Measurements from ENCODE around the gene CYP2U1. TPM values are rescaled to one million over a fixed set of nuclear protein-coding genes. Genes with fewer than 3 reads are reported as not detected.
"Not testable (repeated sequence)": the region's sequence is repeated elsewhere in the genome, so short reads cannot be mapped to it uniquely, and the experiment has no call there.

Gene CYP2U1
- total RNA-seq, 2 donors from 2014 or later, result 11.3 to 11.8 TPM

DNA sequence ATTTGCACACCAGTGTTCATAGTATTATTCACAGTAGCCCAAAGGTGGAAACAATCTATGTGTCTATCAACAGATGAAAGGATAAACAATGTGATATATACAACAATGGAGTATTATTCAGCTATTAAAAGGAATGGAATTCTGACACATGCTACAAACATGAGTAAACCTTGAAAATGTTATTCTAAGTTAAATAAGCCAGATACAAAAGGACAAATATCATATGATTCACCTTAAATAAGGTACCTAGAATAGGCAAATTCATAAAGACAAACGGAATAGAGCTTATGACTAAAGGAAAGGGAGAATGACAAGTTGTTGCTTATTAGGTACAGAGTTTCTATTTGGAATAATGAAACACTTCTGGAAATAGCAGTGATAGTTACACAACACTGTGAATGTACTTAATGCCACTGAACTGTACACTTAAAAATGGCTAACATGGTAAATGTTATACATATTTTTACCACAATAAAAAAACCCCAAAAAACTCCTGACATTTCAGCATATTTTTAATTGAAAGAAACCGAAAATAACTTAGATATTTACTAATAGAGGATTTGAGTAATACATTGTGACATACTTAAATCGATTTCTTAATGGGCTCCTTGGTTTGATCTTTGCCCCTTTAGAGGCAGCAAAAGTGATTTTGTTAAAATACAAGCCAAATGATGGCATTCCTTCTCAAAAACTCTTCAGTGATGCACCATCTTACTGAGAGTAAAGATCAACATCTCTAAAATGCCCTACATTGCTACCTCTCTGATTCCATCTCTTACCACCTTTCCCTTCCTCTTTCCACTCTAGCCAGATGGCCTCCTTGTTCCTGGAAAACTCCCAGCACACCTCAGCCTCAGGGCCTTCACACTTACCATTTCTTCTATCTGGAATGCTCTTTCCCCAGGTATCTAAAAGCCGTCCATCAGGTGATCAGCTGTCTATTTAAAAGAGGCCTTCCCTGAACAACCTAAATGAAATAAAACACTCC, 8.6 kb upstream of the CYP2U1 start:
- Histone ChIP-seq H3K36me3 (no peaks in the 10 kb centered on the region), H3K4me3 (no peak overlapping the region), H3K4me1 (no peaks in the 10 kb centered on the region), H3K27ac (no peak overlapping the region), H3K9me3 (peaks cover 6 to 17% of the 10 kb centered on the region in 2 donors), H3K27me3 (no peaks in the 10 kb centered on the region)
- no peak for TF ChIP-seq CTCF (IDR thresholded peaks at IDR 0.05)
- DNase-seq (ENCODE audit: low spot score), result no peak

DNA sequence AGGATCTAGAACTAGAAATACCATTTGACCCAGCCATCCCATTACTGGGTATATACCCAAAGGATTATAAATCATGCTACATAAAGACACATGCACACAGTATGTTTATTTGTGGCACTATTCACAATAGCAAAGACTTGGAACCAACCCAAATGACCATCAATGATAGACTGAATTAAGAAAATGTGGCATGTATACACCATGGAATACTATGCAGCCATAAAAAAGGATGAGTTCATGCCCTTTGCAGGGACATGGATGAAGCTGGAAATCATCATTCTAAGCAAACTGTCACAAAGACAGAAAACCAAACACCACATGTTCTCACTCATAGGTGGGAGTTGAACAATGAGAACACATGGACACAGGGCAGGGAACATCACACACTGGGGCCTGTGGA, 5.6 kb upstream of the CYP2U1 start:
- H3K27me3 ChIP-seq; H3K4me3 ChIP-seq; H3K4me1 ChIP-seq; DNase-seq (ENCODE audit: low spot score); H3K36me3 ChIP-seq; H3K9me3 ChIP-seq; H3K27ac ChIP-seq: not testable (repeated sequence)

- DNase-seq (ENCODE audit: low spot score); H3K36me3 ChIP-seq; H3K4me1 ChIP-seq; H3K4me3 ChIP-seq; H3K27ac ChIP-seq; H3K9me3 ChIP-seq; H3K27me3 ChIP-seq: not testable (repeated sequence)
These were observed 4.5 kb upstream of the CYP2U1 start for GRCh38 chr4:107926875-107927274.

DNA sequence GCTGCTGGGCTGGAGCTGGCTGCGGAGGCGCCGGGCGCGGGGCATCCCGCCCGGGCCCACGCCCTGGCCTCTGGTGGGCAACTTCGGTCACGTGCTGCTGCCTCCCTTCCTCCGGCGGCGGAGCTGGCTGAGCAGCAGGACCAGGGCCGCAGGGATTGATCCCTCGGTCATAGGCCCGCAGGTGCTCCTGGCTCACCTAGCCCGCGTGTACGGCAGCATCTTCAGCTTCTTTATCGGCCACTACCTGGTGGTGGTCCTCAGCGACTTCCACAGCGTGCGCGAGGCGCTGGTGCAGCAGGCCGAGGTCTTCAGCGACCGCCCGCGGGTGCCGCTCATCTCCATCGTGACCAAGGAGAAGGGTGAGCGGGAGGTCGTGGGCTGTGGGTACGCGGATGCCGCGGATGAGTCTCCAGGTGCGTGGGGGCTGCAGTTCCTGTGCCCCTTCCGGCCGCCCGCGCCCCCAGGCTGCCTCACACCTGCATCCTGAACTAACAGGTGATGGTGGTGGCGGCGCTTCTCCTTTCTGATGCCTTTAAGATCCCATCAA, 499 bp downstream of the CYP2U1 start:
- Histone ChIP-seq H3K9me3 (no peaks in the 10 kb centered on the region), H3K4me3 (peak overlapping the region; percentile 63 to 68), H3K27me3 (no peaks in the 10 kb centered on the region), H3K36me3 (no peaks in the 10 kb centered on the region), H3K4me1 (peaks cover 0 to 19% of the 10 kb centered on the region in 2 donors), H3K27ac (peak overlapping the region; percentile 81 to 87)
- TF ChIP-seq CTCF (IDR thresholded peaks at IDR 0.05), result no peak
- DNase-seq (ENCODE audit: low spot score), result no peak

DNA sequence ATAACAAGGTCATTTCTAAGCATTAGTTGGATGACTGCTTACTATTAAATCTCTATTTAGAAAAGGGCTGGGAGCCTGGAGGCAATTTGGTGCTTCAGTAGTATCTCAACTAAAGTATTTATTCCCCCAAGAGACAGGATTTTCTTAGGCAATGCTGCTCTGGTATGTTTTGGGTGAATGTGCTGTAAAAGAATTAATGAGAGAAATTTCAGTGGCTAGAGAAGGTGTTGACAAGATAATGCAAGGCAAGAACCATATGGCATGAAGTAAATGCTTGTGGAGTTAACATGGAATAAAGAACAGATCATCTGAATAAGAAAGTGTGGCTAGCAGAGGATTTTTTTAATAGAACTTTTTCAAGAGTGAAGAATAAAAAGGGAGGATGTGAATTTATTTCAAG, 3.9 kb downstream of the CYP2U1 start:
- H3K36me3 ChIP-seq, result no peaks in the 10 kb centered on the region

GRCh38 chr4:107937040-107937439, 5.7 kb downstream of the CYP2U1 start:
- no peak for TF ChIP-seq CTCF (IDR thresholded peaks at IDR 0.05)
- no peak overlapping the region for H3K27ac ChIP-seq

More for the DNA sequence above, 3.9 kb downstream of the CYP2U1 start:
- Histone ChIP-seq H3K27me3 (no peaks in the 10 kb centered on the region), H3K4me1 (peaks cover 0 to 19% of the 10 kb centered on the region in 2 donors), H3K9me3 (no peaks in the 10 kb centered on the region), H3K27ac (no peak overlapping the region), H3K4me3 (no peak overlapping the region)
- no peak for TF ChIP-seq CTCF (IDR thresholded peaks at IDR 0.05)
- no peak for DNase-seq (ENCODE audit: low spot score)

More at GRCh38 chr4:107937040-107937439, 5.7 kb downstream of the CYP2U1 start:
- no peak overlapping the region for H3K4me3 ChIP-seq
- no peaks in the 10 kb centered on the region for H3K36me3 ChIP-seq
- no peaks in the 10 kb centered on the region for H3K27me3 ChIP-seq
- H3K4me1 ChIP-seq, result peaks cover 0 to 13% of the 10 kb centered on the region in 2 donors
- no peaks in the 10 kb centered on the region for H3K9me3 ChIP-seq
- DNase-seq (ENCODE audit: low spot score), result no peak
